Adrenal gland (tissue), 12 donors: ENCODE results near the gene NELFB. TPM values are rescaled to one million over a fixed set of nuclear protein-coding genes. Genes with fewer than 3 reads are reported as not detected.
A peak's percentile ranks its signal among the peaks of the same experiment; 100 is the strongest.

Source experiments
- DNase-seq, 7 donors: peaks; one replicate each; pipeline ENCODE4 v3.0.0-alpha.2; 2019 to 2020
- H3K27ac ChIP-seq, 5 donors: fragments of 200-600 bp; sonication (generic) in 4 of 5; 1 replicate in 3 of 5; 2 replicates in 2 of 5; pipeline versions ENCODE4 v1.5.1 to v1.8.0; 2016 to 2020; ENCODE audit warnings: mild to moderate bottlenecking in 1 of 5
- H3K27me3 ChIP-seq: fragments of 200-600 bp; 2 replicates; pipeline ENCODE4 v1.8.0; 2021
- H3K36me3 ChIP-seq, 2 donors: fragments of 200-600 bp; replicated peaks in 1 of 2; 1 replicate in 1 of 2; 2 replicates in 1 of 2; pipeline versions ENCODE4 v1.5.1 to v1.8.0; 2018 to 2022
- H3K4me1 ChIP-seq, 2 donors: fragments of 200-600 bp; replicated peaks in 1 of 2; 1 replicate in 1 of 2; 2 replicates in 1 of 2; pipeline versions ENCODE4 v1.5.1 to v1.8.0; 2018 to 2021
- H3K4me3 ChIP-seq, 4 donors: fragments of 200-600 bp; sonication (generic) in 3 of 4; one replicate each; pipeline ENCODE4 v1.5.1; 2016 to 2018
- H3K9me3 ChIP-seq, 3 donors: fragments of 200-600 bp; sonication (generic) in 1 of 3; replicated peaks in 1 of 3; 1 replicate in 2 of 3; 2 replicates in 1 of 3; pipeline versions ENCODE4 v1.5.1 to v1.8.0; 2016 to 2021
- POLR2A ChIP-seq, 2 donors: fragments of 450-650 bp; IDR thresholded peaks; one replicate each; pipeline ENCODE4 v1.6.1; 2017; ENCODE audit warnings: antibody characterized with exemption in 2 of 2, mild to moderate bottlenecking in 2 of 2, moderate library complexity in 1 of 2
- WGBS, 4 donors: extraction: QIAGEN DNeasy Blood & Tissue Kit in 2 of 4; methylation state at CpG; one replicate each; pipeline versions ENCODE4 v1.1.5 to v1.1.7; 2013 to 2017; 5-methylcytosine and 5-hydroxymethylcytosine counted together
- intact Hi-C, 2 donors: fragments of 100-400 bp; cut with DNase I; formaldehyde crosslinking; loops; one replicate each; pipeline versions ENCODE4 v1.14.1 to v1.15.0; 2022 to 2023
- polyA plus RNA-seq, 3 donors: library from polyadenylated mRNA; stranded (reverse); fragments of 200-250 nt in 2 of 3; fragments of 350-450 nt in 1 of 3; fragmentation: Illumina TruSeq in 1 of 3; extraction: RNeasy Lipid Tissue Mini Kit (QIAGEN cat#74804) in 1 of 3; gene quantifications; one replicate each; pipeline ENCODE4 v1.2.3, GENCODE V29; 2013 to 2014
- total RNA-seq, 9 donors: library from RNA; depleted of rRNA in 4 of 9; stranded (reverse); fragments of >200 nt in 4 of 9; fragments of 120-200 nt in 1 of 9; fragmentation: NEBNext Ultra II Directional in 1 of 9; extraction: Animal tissue kit (Norgen Biotek cat#: 25700) in 1 of 9; gene quantifications; one replicate each; pipeline versions ENCODE4 v1.1.0 to v1.2.4, GENCODE V29; 2013 to 2023
- TF ChIP-seq, protein P1 (sequence below), 6 experiments: fragments of 450-650 bp in 4 of 6; fragments of 200-600 bp in 2 of 6; sonication (generic) in 1 of 6; IDR thresholded peaks; 1 replicate in 5 of 6; 2 replicates in 1 of 6; pipeline versions ENCODE4 v1.5.1 to v1.8.0; 2016 to 2021; ENCODE audit warnings: antibody characterized with exemption in 6 of 6, mild to moderate bottlenecking in 2 of 6, moderate library complexity in 1 of 6
- donor health status: healthy with polysubstance abuse.
- donor health status: Bipolar disorder and iron deficiency.
- donor health status: DM: yes; HTN: yes; CAD: no.
- donor health status: DM: no; HTN: no; CAD: no.
- donor health status: DM: no; HTN: no; CAD: no.
- donor health status: DM: yes; HTN: yes; CAD: no.

Gene NELFB
- total and polyA plus RNA-seq, 12 donors, result 10.9 to 56.3 (median 36.9) TPM

- H3K4me3 ChIP-seq, result no peak overlapping the region
- H3K36me3 ChIP-seq, result no peaks in the 10 kb centered on the region
- H3K4me1 ChIP-seq, result peaks cover 18% of the 10 kb centered on the region in 2 donors
- peak overlapping the region in 1 of 5 donors; percentile 82 for H3K27ac ChIP-seq
- intact Hi-C loops, result no loop called here
- TF ChIP-seq, protein P1, sequence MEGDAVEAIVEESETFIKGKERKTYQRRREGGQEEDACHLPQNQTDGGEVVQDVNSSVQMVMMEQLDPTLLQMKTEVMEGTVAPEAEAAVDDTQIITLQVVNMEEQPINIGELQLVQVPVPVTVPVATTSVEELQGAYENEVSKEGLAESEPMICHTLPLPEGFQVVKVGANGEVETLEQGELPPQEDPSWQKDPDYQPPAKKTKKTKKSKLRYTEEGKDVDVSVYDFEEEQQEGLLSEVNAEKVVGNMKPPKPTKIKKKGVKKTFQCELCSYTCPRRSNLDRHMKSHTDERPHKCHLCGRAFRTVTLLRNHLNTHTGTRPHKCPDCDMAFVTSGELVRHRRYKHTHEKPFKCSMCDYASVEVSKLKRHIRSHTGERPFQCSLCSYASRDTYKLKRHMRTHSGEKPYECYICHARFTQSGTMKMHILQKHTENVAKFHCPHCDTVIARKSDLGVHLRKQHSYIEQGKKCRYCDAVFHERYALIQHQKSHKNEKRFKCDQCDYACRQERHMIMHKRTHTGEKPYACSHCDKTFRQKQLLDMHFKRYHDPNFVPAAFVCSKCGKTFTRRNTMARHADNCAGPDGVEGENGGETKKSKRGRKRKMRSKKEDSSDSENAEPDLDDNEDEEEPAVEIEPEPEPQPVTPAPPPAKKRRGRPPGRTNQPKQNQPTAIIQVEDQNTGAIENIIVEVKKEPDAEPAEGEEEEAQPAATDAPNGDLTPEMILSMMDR (IDR thresholded peaks at IDR 0.05), result no peak
- no peak for TF ChIP-seq POLR2A (IDR thresholded peaks at IDR 0.05)
- H3K9me3 ChIP-seq, result no peaks in the 10 kb centered on the region
- DNase-seq, result no peak
- no peaks in the 10 kb centered on the region for H3K27me3 ChIP-seq
- WGBS, 4 donors, result 93 to 100% (median 96%) methylated on average over 3 to 30 of the region's 30 CpGs
These were observed 38.8 kb upstream of the NELFB start for GRCh38 chr9:137216188-137216965.

DNA sequence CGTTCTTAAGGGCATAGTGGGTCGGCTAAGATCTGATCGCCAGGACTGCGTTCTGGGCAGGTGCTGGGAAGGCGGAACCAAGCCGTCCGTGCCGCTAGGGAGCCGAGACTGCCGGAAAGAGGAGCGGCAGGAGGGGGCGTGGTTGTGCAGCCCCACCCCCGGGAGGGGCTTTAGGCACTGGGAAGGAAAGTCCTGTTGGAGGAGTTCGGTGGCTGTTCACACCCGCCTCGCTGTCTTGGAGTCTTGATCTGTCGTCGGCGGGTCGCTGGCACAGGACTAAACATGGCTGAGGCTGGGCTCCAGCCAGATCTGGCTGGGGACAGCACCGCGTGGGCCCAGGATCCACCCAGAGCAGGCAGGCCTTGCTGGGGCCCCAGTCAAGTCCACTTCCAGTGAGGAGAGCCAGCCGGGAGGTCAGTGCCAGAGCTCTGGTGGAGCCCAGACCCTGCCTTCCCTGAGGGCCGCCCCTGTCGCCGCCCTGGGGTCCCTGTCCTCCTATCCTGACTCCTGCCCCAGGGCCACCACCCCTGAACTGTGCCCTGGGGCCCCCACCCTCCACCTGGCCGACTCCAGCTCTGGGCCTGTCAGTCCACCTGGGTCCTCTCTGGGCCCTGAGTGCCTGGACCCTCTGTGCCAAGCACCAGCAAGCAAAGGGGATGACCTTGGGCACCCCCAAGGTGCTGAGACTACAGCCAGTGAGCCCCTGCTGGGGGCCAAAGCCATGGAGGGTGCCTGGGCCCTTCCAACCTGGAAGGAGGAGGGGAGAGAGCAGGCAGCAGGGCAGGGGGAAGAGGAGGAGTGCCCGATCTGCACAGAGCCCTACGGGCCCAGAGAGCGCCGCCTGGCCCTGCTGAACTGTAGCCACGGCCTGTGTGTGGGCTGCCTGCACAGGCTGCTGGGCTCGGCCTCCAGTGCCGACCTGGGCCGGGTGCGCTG is 37.6 kb upstream of the NELFB start:
- no peaks in the 10 kb centered on the region for H3K27me3 ChIP-seq
- DNase-seq, result peak; percentile 83 to 95 (median 92)
- H3K36me3 ChIP-seq, result no peaks in the 10 kb centered on the region
- H3K9me3 ChIP-seq, result no peaks in the 10 kb centered on the region
- 27 to 59% (median 50%) methylated on average over 11 to 36 of the region's 36 CpGs for WGBS, 4 donors
- peak overlapping the region in 2 of 4 donors; percentile 33 to 59 for H3K4me3 ChIP-seq
- H3K27ac ChIP-seq, result peak overlapping the region; percentile 58 to 82 (median 69)
- TF ChIP-seq, protein P1 (IDR thresholded peaks at IDR 0.05), result peak in 2 of 6 experiments; percentile 4 to 17
- TF ChIP-seq POLR2A (IDR thresholded peaks at IDR 0.05), result peak in 1 of 2 donors; percentile 81
- peaks cover 23 to 24% of the 10 kb centered on the region in 2 donors for H3K4me1 ChIP-seq
- intact Hi-C loops, result no loop called here

DNA sequence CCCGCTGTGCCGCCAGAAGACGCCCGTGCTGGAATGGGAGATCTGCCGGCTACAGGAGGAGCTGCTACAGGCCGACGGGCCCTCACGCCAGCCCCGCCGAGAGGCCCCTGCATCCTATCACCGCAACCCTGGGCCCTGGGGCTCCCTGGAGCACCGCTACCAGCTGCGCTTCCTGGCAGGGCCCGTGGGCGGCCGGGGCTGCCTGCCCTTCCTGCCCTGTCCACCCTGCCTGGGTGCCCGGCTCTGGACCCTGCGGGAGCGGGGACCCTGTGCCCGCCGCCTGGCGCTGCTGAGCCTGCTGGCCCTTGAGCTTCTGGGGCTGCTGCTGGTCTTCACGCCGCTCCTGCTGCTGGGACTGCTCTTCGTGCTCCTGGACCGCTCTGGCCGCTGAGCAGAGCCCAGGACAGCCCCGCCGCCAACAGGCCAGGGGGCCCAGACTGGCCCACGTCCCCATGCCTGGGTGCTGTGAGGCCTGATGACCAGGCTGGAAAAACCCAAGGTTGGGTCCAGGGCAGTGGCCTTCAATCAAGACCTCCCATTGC is 36.8 kb upstream of the NELFB start:
- no peaks in the 10 kb centered on the region for H3K9me3 ChIP-seq
- H3K4me3 ChIP-seq, result peak overlapping the region in 1 of 4 donors; percentile 59
- H3K36me3 ChIP-seq, result no peaks in the 10 kb centered on the region
- intact Hi-C loops, result no loop called here
- TF ChIP-seq POLR2A (IDR thresholded peaks at IDR 0.05), result no peak
- TF ChIP-seq, protein P1 (IDR thresholded peaks at IDR 0.05), result no peak
- H3K27ac ChIP-seq, result peak overlapping the region; percentile 19 to 82 (median 69)
- no peaks in the 10 kb centered on the region for H3K27me3 ChIP-seq
- DNase-seq, result no peak
- H3K4me1 ChIP-seq, result peaks cover 29% of the 10 kb centered on the region in 2 donors
- WGBS, 4 donors, result 63 to 92% (median 67%) methylated on average over 9 to 30 of the region's 30 CpGs
